HAP-1 (cell line): ENCODE results near the gene PDE8A.

Experiments used
- DNase-seq, 2 experiments: peaks; one replicate each; pipeline ENCODE4 v3.0.0-alpha.2; 2016 to 2020; ENCODE audit warnings: low spot score in 2 of 2
- H3K27me3 ChIP-seq: fragments of 250-450 bp; sonication (Bioruptor Pico); 2 replicates; pipeline ENCODE4 v1.5.1; 2020; ENCODE audit warnings: low read depth, mild to moderate bottlenecking, moderate library complexity
- H3K36me3 ChIP-seq: fragments of 250-450 bp; sonication (Bioruptor Pico); replicated peaks from 2 replicates; pipeline ENCODE4 v1.5.1; 2020; ENCODE audit warnings: mild to moderate bottlenecking
- H3K4me1 ChIP-seq: fragments of 250-450 bp; sonication (Bioruptor Pico); 2 replicates; pipeline ENCODE4 v1.5.1; 2020; ENCODE audit warnings: mild to moderate bottlenecking
- H3K4me3 ChIP-seq: fragments of 250-450 bp; sonication (Bioruptor Pico); 2 replicates; pipeline ENCODE4 v1.5.1; 2020; ENCODE audit warnings: mild to moderate bottlenecking, moderate library complexity
- H3K9me3 ChIP-seq: fragments of 250-450 bp; sonication (Bioruptor Pico); 2 replicates; pipeline ENCODE4 v1.5.1; 2020; ENCODE audit warnings: mild to moderate bottlenecking, moderate library complexity
- in situ Hi-C: fragments of 300-500 bp; cut with MboI; formaldehyde crosslinking; loops from 3 replicates; pipeline ENCODE4 v1.14.3; 2020; ENCODE audit warnings: low sequenced_read_pairs, inconsistent platforms, mixed read lengths

PDE8A gene

DNA sequence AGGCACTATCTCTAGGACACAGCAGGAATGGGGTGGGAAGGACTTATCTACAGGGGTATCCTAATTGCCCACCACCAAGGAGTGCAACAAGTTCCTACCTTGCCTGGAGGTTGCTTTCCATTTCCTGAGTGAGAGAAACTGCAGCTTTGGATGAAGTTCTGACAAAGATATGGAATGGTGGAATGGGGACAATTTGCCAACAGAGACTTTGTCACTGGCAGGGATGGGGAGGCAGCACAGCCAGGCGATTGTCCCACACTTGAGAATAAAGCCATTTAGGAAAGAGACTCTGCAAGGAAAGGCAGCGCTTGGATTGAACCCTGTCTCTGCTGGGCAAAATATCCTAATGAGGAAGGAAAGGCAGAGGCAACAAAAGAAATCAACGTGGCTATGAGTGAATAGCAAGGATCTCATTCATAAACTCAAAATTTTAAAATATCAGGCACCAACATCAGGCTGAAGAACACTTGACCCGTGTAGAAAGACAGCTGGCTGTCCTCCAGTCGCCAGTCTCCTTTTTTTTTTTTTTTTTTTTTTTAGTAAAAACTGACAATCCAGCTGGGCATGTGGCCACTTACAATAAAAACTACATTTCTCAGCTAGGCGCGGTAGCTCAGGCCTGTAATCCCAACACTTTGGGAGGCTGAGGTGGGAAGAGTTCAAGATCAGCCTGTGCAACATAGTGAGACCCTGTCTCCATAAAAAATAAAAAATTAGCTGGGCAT lies 31.6 kb upstream of the PDE8A start:
- Histone ChIP-seq H3K9me3 (no peaks in the 10 kb centered on the region), H3K36me3 (no peaks in the 10 kb centered on the region), H3K27me3 (no peaks in the 10 kb centered on the region), H3K4me3 (no peak overlapping the region), H3K4me1 (peaks cover 4% of the 10 kb centered on the region; the same call in 1 of the 2 replicates)
- in situ Hi-C loops, result loop anchor here (5.0 kb wide), 1 partner anchor 92 kb away; no protein-coding TSS in a partner anchor
- no peak for DNase-seq

DNA sequence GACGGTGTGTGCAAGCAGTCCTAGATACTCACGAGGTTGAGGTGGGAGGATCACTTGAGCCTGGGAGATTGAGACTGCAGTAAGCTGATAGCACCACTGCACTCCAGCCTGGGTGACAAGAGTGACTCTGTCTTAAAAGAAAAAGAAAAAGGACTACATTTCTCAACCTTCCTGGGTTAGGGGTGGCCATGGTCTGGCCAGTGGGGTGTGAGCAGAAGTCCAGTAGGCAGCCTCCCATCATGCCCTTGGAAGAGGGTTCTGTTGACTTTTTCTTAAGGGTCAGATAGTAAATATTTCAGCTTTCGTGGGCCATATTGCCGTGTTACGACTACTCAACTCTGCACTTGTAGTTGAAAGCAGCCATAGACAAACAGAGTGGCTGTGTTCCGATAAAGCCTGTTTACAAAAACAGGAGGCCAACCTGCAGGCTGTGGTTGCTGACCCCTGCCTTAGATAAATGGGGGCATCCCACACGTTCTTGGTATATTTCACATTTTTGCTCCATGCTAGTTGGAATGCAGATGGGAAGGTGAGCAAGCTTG lies 31.0 kb upstream of the PDE8A start:
- H3K4me3 ChIP-seq, result no peak overlapping the region
- no peaks in the 10 kb centered on the region for H3K36me3 ChIP-seq
- no peaks in the 10 kb centered on the region for H3K27me3 ChIP-seq
- in situ Hi-C loops, result loop anchor here (5.0 kb wide), 1 partner anchor 92 kb away; no protein-coding TSS in a partner anchor
- H3K4me1 ChIP-seq, result peaks cover 6% of the 10 kb centered on the region; the same call in 1 of the 2 replicates
- DNase-seq, result no peak
- H3K9me3 ChIP-seq, result no peaks in the 10 kb centered on the region

DNA sequence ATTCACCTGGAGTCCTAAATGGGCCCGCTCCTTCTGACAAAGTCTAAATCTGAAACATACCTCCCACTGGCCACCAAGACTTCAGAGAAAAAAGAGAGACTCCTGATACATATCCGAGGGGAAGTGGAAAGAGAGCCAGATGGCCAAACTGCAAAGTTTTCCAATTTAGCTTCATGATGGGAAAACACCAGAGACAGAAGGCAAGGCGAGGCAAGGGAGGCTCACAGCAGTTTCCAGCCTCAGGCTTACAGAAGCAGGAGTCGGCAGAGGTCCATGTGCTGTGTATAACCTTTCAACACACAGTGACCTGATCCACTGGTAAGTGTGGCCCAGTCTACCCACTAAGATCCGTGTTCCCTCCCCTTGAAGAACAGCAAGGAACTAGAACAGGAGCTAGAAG lies 29.9 kb upstream of the PDE8A start:
- H3K4me3 ChIP-seq, result no peak overlapping the region
- in situ Hi-C loops, result loop anchor here (5.0 kb wide), 1 partner anchor 91 kb away; no protein-coding TSS in a partner anchor
- DNase-seq, result no peak
- peaks cover 7% of the 10 kb centered on the region; the same call in 1 of the 2 replicates for H3K4me1 ChIP-seq
- no peaks in the 10 kb centered on the region for H3K27me3 ChIP-seq
- H3K9me3 ChIP-seq, result no peaks in the 10 kb centered on the region
- no peaks in the 10 kb centered on the region for H3K36me3 ChIP-seq

DNA sequence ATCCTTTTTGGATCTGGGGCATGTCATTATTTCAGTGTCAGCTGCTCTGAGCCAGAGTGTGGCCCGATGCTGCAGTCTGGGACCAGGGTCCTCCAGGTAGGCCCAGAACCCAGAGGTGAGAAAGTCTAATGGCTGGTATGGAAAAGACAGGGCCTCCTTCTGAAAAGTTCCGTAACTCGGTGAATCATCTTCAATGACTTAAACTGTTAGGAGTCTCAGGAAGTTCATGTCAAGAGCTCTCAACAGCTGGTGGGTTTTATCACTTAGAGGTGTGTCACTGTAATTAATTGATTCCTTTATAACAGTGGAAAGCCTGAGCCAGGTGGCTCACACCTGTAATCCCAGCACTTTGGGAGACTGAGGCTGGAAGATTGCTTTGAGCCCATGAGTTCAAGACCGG lies 28.5 kb upstream of the PDE8A start:
- Histone ChIP-seq H3K9me3 (no peaks in the 10 kb centered on the region), H3K36me3 (no peaks in the 10 kb centered on the region), H3K4me3 (no peak overlapping the region), H3K4me1 (peaks cover 7% of the 10 kb centered on the region; the same call in 1 of the 2 replicates), H3K27me3 (no peaks in the 10 kb centered on the region)
- in situ Hi-C loops, result loop anchor here (5.0 kb wide), 1 partner anchor 89 kb away; no protein-coding TSS in a partner anchor
- peak in 1 of 2 experiments; percentile 46 for DNase-seq

DNA sequence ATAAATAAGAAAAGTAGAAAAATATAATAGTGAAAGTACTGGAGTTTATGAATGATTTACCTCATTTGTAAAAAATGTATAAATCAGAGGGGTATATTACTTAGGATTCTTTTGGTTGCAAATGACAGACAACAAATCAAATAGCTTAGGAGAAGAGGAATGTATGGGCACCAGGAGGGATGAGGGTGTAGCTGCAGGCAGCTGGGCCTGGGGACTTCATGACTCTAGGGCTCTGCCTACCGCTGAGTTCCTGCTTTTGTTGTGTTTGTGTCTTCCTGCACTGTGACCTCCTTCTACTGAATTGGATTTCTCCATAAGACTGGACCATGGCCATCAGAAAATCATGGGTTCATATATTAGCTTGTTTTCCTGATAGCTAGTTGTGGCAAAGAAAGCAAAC lies 27.9 kb upstream of the PDE8A start:
- peaks cover 7% of the 10 kb centered on the region; the same call in 1 of the 2 replicates for H3K4me1 ChIP-seq
- no peaks in the 10 kb centered on the region for H3K9me3 ChIP-seq

DNA sequence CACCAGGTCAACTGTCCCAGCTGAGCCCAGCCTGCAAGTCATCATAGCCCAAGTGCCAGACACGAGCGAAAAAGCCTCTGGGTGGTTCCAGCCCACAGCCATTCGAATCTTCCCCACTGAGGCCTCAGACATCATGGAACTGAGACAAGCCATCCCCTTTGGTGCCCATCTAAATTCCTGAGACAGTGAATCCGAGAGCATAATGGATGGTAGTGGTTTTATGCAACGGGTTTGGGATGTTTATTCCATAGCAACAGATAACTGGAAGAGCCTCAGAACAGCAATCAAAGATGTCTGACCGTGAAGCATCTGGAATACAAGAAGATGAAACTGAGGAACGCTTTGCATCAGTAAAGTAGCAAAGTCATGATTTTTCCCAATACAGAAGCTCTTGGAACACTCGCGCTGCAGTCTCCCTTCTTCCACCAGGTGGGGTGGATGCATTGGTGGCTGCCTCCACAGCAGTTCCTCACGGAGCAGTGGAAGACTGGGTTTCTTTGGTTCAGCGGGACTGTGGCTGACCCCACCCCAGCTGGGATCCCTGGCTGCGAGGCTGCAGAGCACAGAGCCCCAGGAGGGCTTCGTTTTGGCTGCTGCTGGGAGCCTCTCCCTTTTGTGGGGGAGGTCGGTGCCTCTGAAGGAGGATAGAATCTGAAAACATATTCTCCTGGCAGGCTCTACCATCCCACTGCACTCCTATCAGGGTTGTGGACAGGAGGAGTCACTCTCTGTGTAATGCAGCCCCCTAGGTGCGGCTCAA lies 26.4 kb upstream of the PDE8A start:
- in situ Hi-C loops, result no loop called here
- no peaks in the 10 kb centered on the region for H3K36me3 ChIP-seq
- H3K4me3 ChIP-seq, result peak overlapping the region; percentile 4; the same call in 1 of the 2 replicates
- H3K4me1 ChIP-seq, result peaks cover 7% of the 10 kb centered on the region; the same call in 1 of the 2 replicates
- no peaks in the 10 kb centered on the region for H3K9me3 ChIP-seq
- no peaks in the 10 kb centered on the region for H3K27me3 ChIP-seq
- peak; percentile 84 to 90 for DNase-seq

More for the DNA sequence above, 27.9 kb upstream of the PDE8A start:
- Histone ChIP-seq H3K27me3 (no peaks in the 10 kb centered on the region), H3K4me3 (no peak overlapping the region), H3K36me3 (no peaks in the 10 kb centered on the region)
- DNase-seq, result no peak
- in situ Hi-C loops, result loop anchor here (5.0 kb wide), 1 partner anchor 89 kb away; no protein-coding TSS in a partner anchor

DNA sequence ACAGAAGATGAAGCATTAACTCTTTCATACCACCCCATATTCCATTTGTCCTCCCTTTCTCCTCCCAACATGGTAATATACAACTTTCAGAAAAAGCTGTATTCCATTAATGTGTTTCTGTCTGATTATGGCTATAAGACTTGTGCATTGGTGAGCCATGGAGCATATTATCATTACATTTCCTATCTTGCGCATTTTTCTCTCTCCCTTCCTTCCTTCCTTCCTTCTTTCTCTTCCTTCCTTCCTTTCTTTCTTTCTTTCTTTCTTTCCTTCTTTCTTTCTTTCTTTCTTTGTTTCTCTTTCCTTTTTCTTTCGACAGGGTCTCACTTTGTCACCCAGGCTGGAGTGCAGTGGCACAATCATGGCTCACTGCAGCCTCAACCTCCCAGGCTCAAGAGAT lies 25.5 kb upstream of the PDE8A start:
- Histone ChIP-seq H3K4me3 (no peak overlapping the region), H3K27me3 (no peaks in the 10 kb centered on the region), H3K9me3 (no peaks in the 10 kb centered on the region), H3K4me1 (peaks cover 7% of the 10 kb centered on the region; the same call in 1 of the 2 replicates), H3K36me3 (no peaks in the 10 kb centered on the region)
- in situ Hi-C loops, result no loop called here
- no peak for DNase-seq

DNA sequence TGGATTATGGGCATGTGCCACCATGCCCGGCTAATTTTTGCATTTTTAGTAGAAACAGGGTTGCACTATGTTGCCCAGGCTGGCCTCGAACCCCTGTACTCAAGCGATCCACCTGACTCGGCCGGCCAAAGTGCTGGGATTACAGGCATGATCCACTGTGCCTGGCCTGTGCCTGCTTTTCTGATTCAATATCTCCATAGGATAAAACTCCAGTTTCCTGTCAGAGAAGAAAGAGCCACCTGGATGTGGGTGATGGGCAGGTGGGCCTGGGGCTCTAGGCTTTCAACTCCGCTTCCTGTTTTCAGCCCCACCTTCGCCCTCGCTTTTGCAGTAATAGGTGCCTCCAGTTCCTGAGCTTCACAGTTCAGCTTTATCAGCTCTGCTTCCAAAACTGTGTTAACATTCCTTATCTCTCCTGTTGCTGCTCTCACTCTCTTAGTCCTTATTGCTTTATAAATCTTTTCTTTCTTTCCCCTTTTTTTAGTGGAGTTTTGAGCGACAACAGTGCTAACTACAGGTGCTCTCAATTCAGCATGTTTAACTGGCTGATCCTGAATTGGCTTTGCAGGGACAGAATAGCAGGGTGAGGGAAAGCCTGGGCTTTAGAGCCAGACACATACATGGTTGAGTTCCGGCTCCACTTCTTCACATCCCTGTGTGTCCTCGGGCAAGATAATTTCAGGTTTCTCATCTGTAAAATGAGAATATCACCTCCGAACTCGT lies 21.1 kb upstream of the PDE8A start:
- Histone ChIP-seq H3K36me3 (no peaks in the 10 kb centered on the region), H3K4me3 (no peak overlapping the region), H3K27me3 (no peaks in the 10 kb centered on the region), H3K9me3 (peaks cover 7% of the 10 kb centered on the region; the same call in 1 of the 2 replicates), H3K4me1 (peaks cover 2% of the 10 kb centered on the region; the same call in 1 of the 2 replicates)
- in situ Hi-C loops, result no loop called here
- no peak for DNase-seq

DNA sequence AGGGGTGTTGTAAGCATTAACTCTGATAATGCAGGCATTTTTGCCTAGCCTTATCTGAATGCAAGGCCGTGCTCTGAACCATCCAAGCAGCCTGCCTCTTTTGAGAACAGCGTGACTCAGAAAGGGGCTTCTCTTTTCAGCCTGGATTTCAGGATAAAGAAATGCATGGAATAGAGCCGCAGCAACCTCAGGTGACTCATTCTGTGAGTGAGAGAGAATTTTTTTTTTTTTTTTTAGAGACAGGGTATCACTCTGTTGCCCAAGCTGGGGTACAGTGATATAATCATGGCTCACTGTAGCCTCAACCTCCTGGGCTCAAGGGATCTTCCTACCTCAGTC lies 20.6 kb upstream of the PDE8A start:
- in situ Hi-C loops, result no loop called here

DNA sequence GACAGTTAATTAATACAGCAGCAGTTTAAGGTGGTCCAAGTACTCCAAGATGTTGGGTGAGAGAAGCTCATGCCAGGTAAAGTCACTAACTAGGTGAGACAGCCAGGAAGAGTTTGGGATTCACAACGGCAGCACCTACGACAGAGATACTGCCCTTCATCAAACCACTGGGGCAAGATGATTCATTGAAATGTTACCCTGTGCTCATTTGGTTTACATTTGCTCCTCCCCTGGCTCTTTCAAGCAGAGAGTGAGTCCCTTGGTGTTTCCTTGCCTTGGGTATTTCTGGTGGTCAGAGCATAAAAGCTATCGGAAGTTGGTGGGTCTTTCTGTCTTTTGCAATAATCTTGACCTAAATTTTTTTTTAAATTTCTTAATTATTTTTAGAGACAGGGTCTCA lies 19.9 kb upstream of the PDE8A start:
- in situ Hi-C loops, result no loop called here
- no peak for DNase-seq
- no peaks in the 10 kb centered on the region for H3K27me3 ChIP-seq
- H3K36me3 ChIP-seq, result no peaks in the 10 kb centered on the region
- H3K4me1 ChIP-seq, result peaks cover 5% of the 10 kb centered on the region
- peaks cover 9% of the 10 kb centered on the region; the same call in 1 of the 2 replicates for H3K9me3 ChIP-seq
- H3K4me3 ChIP-seq, result no peak overlapping the region

More for the DNA sequence above, 20.6 kb upstream of the PDE8A start:
- H3K4me3 ChIP-seq, result no peak overlapping the region
- peaks cover 7% of the 10 kb centered on the region; the same call in 1 of the 2 replicates for H3K9me3 ChIP-seq
- H3K36me3 ChIP-seq, result no peaks in the 10 kb centered on the region
- no peaks in the 10 kb centered on the region for H3K4me1 ChIP-seq
- no peak for DNase-seq
- H3K27me3 ChIP-seq, result no peaks in the 10 kb centered on the region

DNA sequence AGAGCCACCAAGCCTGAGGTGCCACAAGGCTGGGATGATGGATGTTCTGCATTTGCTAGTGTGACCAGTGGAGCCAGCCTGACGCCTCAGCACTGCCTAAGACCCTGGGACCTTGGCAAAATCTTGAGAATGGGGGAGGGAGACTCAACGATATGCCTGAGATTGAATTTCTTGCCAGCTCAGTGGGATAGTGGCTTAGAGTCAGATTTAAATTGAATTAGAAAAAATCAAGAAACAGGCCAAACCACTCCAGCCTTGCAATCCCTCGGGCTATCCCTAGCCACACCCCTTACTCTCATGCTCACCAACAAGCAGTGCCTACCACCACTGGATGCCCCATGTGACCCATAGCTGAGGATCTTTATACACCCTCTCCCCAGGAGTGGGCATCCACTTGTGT lies 18.7 kb upstream of the PDE8A start:
- Histone ChIP-seq H3K27me3 (no peaks in the 10 kb centered on the region), H3K4me1 (peaks cover 17% of the 10 kb centered on the region), H3K36me3 (no peaks in the 10 kb centered on the region), H3K4me3 (no peak overlapping the region), H3K9me3 (peaks cover 9% of the 10 kb centered on the region)
- in situ Hi-C loops, result no loop called here
- DNase-seq, result no peak

DNA sequence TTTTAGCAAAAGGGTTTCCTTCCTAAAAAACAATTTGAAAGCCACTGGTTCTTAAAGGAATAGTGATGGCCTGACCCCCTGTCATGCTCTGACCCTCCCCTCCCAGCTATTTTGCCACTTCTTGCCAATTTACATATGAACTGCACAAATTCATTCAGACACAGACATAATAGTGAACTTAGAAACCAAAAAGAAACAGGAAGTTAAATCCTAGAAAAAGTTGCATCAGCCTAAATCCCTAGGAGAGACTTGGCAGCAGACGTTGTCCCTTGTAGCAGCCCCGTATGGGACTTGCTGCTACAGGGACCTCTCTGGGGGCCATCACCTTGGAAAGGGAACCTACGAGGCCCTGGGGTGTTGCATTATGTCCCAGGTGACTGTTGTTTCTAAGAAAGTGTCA lies 14.3 kb upstream of the PDE8A start:
- Histone ChIP-seq H3K36me3 (no peaks in the 10 kb centered on the region), H3K4me1 (peaks cover 21% of the 10 kb centered on the region), H3K4me3 (peak overlapping the region; percentile 5; the same call in 1 of the 2 replicates), H3K27me3 (no peaks in the 10 kb centered on the region), H3K9me3 (peaks cover 16% of the 10 kb centered on the region)
- in situ Hi-C loops, result no loop called here
- peak; percentile 70 to 95 for DNase-seq

DNA sequence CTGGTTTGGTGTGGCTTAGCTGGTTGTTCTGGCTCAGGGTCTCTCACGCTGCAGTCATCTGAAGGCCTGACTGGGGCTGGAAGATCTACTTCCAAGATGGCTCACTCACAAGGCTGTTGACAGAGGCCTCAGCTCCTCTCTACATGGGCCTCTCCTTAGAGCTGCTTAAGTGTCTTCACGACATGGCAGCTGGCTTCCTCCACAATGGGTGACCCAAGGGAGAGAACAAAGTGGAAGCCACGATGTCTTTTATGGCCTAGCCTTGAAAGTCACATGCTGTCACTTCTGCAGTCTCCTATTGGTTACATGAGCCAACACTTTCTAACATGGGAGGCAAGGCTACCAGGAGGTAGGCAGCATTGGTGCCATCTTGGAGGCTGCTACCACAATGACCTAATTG lies 13.4 kb upstream of the PDE8A start:
- H3K27me3 ChIP-seq, result no peaks in the 10 kb centered on the region
- H3K36me3 ChIP-seq, result no peaks in the 10 kb centered on the region
- peaks cover 16% of the 10 kb centered on the region for H3K9me3 ChIP-seq
- in situ Hi-C loops, result no loop called here
- no peak overlapping the region for H3K4me3 ChIP-seq
- peaks cover 21% of the 10 kb centered on the region for H3K4me1 ChIP-seq
- no peak for DNase-seq
